ENCODE results near the gene KCTD16. TPM values are rescaled to one million over a fixed set of nuclear protein-coding genes. Genes with fewer than 3 reads are reported as not detected.

The KCTD16 gene
- total RNA-seq, 1 experiment from 2014 or later: 0.08 TPM

GRCh38 chr5:144485540-144485939 is 314.9 kb downstream of the KCTD16 start:
- intact Hi-C loops (cut with micrococcal nuclease; ENCODE audit: unreplicated experiment): no loop called here
- ChIA-PET POLR2A (no interaction called here), CTCF (no interaction called here)
- no peak for TF ChIP-seq TCF7L2 (IDR thresholded peaks at IDR 0.05; ENCODE audit: low read depth, low read length)
- TF ChIP-seq REST (IDR thresholded peaks at IDR 0.05; ENCODE audit: insufficient read depth in 1 of 2, low read depth in 2 of 2, low read length in 1 of 2): no peak
- TF ChIP-seq CTCF (IDR thresholded peaks at IDR 0.05): no peak
- TF ChIP-seq POLR2AphosphoS5 (IDR thresholded peaks at IDR 0.05; ENCODE audit: low read depth, low read length): no peak
- TF ChIP-seq SIN3A (IDR thresholded peaks at IDR 0.05; ENCODE audit: borderline replicate concordance, insufficient read depth, low read depth, low read length): no peak
- in situ Hi-C loops (cut with HindIII; ENCODE audit: low pct_unique_long_range_greater_than_20kb, low sequenced_read_pairs): no loop called here
- DNase-seq (ENCODE audit: low read depth, low spot score) (no peak), ATAC-seq (no peak)
- no peaks in the 10 kb centered on the region for H3K36me3 ChIP-seq (ENCODE audit: control insufficient read depth, insufficient read depth, low read length)
- H3K27ac ChIP-seq (ENCODE audit: low read length): no peak overlapping the region
- BruUV-seq (replicated peaks): no TSS peak
- H3K27me3 ChIP-seq (ENCODE audit: control insufficient read depth, insufficient read depth, low read length): no peaks in the 10 kb centered on the region
- H3K9me3 ChIP-seq (ENCODE audit: control insufficient read depth, insufficient read depth, low read depth, low read length): no peaks in the 10 kb centered on the region
- H3K4me3 ChIP-seq (ENCODE audit: low read depth in 2 of 2, low read length in 2 of 2): no peak overlapping the region
- no peaks in the 10 kb centered on the region for H3K4me1 ChIP-seq (ENCODE audit: control insufficient read depth, insufficient read depth, low read length)

- peak; percentile 16; the same call in 1 of the 2 replicates for TF ChIP-seq CTCF (IDR thresholded peaks at IDR 0.05)
- TF ChIP-seq POLR2AphosphoS5 (IDR thresholded peaks at IDR 0.05; ENCODE audit: low read depth, low read length): no peak
- CTCF ChIA-PET: no interaction called here
- no peak overlapping the region for H3K27ac ChIP-seq (ENCODE audit: low read length)
- ATAC-seq: no peak
- no peak for DNase-seq (ENCODE audit: low read depth, low spot score)
- BruUV-seq (replicated peaks): no TSS peak
- POLR2A ChIA-PET: no interaction called here
- no peaks in the 10 kb centered on the region for H3K4me1 ChIP-seq (ENCODE audit: control insufficient read depth, insufficient read depth, low read length)
- H3K9me3 ChIP-seq (ENCODE audit: control insufficient read depth, insufficient read depth, low read depth, low read length): no peaks in the 10 kb centered on the region
- intact Hi-C loops (cut with micrococcal nuclease; ENCODE audit: unreplicated experiment): no loop called here
- in situ Hi-C loops (cut with HindIII; ENCODE audit: low pct_unique_long_range_greater_than_20kb, low sequenced_read_pairs): no loop called here
- no peaks in the 10 kb centered on the region for H3K27me3 ChIP-seq (ENCODE audit: control insufficient read depth, insufficient read depth, low read length)
- no peaks in the 10 kb centered on the region for H3K36me3 ChIP-seq (ENCODE audit: control insufficient read depth, insufficient read depth, low read length)
- no peak overlapping the region for H3K4me3 ChIP-seq (ENCODE audit: low read depth in 2 of 2, low read length in 2 of 2)
Measured at GRCh38 chr5:144487207-144487606, 316.5 kb downstream of the KCTD16 start.

- POLR2A ChIA-PET: no interaction called here
- Histone ChIP-seq H3K4me3 (ENCODE audit: low read depth in 2 of 2, low read length in 2 of 2) (no peak overlapping the region), H3K4me1 (ENCODE audit: control insufficient read depth, insufficient read depth, low read length) (no peaks in the 10 kb centered on the region), H3K27ac (ENCODE audit: low read length) (no peak overlapping the region), H3K36me3 (ENCODE audit: control insufficient read depth, insufficient read depth, low read length) (no peaks in the 10 kb centered on the region), H3K9me3 (ENCODE audit: control insufficient read depth, insufficient read depth, low read depth, low read length) (no peaks in the 10 kb centered on the region), H3K27me3 (ENCODE audit: control insufficient read depth, insufficient read depth, low read length) (no peaks in the 10 kb centered on the region)
- ATAC-seq (no peak), DNase-seq (ENCODE audit: low read depth, low spot score) (no peak)
- in situ Hi-C loops (cut with HindIII; ENCODE audit: low pct_unique_long_range_greater_than_20kb, low sequenced_read_pairs): no loop called here
- BruUV-seq (replicated peaks): no TSS peak
- intact Hi-C loops (cut with micrococcal nuclease; ENCODE audit: unreplicated experiment): no loop called here
- TF ChIP-seq TCF7L2 (IDR thresholded peaks at IDR 0.05; ENCODE audit: low read depth, low read length): no peak
- no peak for TF ChIP-seq SIN3A (IDR thresholded peaks at IDR 0.05; ENCODE audit: borderline replicate concordance, insufficient read depth, low read depth, low read length)
- no peak for TF ChIP-seq REST (IDR thresholded peaks at IDR 0.05; ENCODE audit: insufficient read depth in 1 of 2, low read depth in 2 of 2, low read length in 1 of 2)
- no peak for TF ChIP-seq POLR2AphosphoS5 (IDR thresholded peaks at IDR 0.05; ENCODE audit: low read depth, low read length)
- TF ChIP-seq CTCF (IDR thresholded peaks at IDR 0.05): no peak
- CTCF ChIA-PET: no interaction called here
Measured at GRCh38 chr5:144487761-144488160, 317.1 kb downstream of the KCTD16 start.

Measured in Panc1 (cell line).